Ramos (cell line): ENCODE measurements around the gene AKTIP.
"Not testable (repeated sequence)": the region's sequence is repeated elsewhere in the genome, so short reads cannot be mapped to it uniquely, and the experiment has no call there.

Source experiments
- in situ Hi-C: fragments of 300-500 bp; cut with MboI; formaldehyde crosslinking; loops from one replicate; pipeline ENCODE4 v1.14.3; 2022; ENCODE audit warnings: low sequenced_read_pairs; ENCODE audit not compliant: unreplicated experiment

The AKTIP gene

DNA sequence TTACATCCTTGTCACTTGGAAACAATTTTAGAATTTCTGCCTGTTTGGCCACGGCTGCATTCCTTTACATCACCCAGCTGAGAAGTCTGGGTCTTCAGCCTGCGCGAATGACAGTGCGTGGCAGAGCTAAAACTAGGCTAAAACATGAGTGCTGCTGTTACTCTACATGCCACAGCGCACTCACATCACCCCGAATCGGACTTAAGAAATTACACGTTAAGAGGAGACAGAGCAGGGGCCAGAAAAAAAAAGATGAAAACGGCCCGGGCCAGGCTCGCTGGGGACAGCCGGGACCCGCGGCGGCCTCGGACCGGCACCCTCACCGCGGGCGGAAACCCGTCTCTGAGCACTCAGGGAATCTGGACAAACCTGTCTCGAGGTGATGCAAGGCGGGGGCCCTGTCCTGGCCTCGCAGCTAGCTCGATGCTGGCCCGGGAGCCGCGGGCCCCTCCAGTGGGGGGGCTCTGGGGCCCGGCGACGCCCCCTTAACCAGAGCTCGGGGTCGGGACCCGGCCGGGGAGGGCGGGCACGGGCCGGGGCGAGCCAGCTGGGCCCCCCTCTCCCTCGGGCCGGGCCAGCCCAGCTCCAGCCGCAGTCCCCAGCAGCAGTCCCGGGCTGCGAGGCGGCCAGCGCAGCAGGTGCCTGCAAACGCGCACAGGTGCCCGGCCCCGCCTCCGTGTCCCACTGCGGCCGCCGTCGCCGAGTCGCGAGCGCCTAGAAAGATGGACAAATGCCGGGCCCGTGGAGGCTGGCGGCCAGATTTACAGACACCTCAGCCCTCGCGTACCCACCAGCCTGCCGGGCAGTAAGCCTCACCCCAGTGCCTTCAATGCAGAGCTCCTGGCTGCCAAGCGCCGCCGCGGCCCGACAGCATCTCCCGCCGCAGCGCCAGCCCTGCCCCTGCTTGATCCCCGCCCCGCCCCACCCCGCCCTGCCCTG is at the start of gene AKTIP:
Gene AKTIP, minus strand, starts transcription at position 879 of the 939 bp plus-strand sequence. CDS start 2,950 bp downstream, outside the sequence.
- in situ Hi-C loops = loop anchor here (10.0 kb wide), 1 partner anchor 438 kb away; no protein-coding TSS in a partner anchor

- in situ Hi-C loops = no loop called here
Observed at GRCh38 chr16:53549970-53550690, 47.1 kb upstream of the AKTIP start.

- in situ Hi-C loops = no loop called here
Observed at GRCh38 chr16:53546988-53547391, 44.0 kb upstream of the AKTIP start.

DNA sequence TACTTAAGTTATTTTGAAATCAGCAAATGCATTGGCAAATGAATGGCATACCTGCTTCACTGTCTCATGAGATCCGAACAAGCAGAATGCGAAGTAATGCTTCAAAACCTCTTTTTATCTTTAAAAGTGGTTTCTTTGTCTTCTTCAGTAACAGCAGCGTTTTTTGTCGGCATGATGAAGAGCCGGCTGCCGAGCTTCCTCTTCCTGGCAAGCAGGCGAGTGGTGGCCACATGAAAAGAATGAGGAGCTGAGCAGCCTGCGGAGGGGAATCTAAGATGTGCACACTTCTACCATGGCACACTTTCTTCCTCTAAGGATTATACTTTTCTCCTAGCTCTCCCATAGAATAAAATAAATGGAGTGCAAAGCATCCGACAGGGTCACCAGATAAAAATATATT is 42.4 kb upstream of the AKTIP start:
- in situ Hi-C loops = no loop called here

DNA sequence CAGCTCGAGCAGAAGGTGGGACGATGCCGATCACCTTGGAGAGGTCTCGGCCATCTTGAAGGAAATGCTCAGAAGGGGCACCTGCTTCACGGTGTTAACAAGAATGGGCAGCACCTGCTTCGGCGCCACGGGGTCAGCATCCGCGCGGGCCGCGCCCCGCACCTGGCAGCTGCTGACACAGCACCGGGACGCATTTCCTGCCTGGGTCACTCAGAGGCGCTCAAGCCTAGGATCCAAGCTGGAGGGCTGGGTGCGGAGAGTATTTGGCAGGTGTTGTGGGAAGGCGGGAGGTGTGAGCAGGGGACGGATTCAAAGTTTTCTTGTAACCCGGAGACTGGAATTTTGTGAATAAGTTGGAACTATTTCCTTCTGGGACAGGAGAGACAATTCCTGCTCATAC is 39.3 kb upstream of the AKTIP start:
- in situ Hi-C loops = no loop called here

DNA sequence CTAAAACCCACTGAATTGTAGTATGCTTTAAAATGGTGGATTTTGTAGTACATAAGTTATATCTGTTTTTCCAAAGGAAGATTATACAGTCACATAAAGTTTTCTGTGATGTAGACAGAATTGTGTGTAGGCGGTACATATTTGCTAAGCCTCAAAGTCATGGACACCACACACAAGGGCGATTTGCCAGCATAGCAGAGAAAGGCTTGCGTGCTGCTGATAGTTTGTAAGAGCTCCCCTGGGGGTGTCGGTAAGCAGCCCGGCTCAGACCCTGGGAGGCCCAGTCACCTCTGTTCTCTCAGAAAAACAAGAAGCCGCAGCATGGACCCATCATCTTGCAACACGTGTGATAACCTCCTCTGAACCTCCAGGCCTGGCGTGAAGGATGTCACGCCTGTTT is 38.3 kb upstream of the AKTIP start:
- in situ Hi-C loops = no loop called here

DNA sequence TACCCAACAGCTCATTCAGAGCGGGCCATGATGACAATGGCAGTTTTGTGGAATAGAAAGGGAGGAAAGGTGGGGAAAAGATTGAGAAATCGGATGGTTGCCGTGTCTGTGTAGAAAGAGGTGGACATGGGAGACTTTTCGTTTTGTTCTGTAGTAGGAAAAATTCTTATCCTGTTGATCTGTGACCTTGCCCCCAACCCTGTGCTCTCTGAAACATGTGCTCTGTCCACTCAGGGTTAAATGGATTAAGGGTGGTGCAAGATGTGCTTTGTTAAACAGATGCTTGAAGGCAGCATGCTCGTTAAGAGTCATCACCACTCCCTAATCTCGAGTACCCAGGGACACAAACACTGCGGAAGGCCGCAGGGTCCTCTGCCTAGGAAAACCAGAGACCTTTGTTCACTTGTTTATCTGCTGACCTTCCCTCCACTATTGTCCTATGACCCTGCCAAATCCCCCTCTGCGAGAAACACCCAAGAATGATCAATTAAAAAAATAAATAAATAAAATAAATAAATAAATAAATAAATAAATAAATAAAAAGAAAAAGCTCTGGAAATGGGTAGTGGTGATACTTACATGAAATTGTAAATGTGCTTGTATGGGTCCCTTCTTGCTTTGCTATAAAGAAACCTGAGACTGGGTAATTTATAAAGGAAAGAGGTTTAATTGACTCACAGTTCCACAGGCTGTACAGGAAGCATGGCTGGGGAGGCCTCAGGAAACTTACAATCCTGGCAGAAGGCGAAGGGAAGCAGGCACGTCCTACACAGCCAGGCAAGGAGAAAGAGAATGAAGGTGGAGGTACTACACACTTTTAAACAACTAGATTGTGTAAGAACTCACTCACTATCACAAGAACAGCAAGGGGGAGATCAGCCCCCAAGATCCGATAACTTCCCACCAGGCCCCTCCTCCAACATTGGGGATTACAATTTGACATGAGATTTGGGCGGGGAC is 37.0 kb upstream of the AKTIP start:
- in situ Hi-C loops = not testable (repeated sequence)

DNA sequence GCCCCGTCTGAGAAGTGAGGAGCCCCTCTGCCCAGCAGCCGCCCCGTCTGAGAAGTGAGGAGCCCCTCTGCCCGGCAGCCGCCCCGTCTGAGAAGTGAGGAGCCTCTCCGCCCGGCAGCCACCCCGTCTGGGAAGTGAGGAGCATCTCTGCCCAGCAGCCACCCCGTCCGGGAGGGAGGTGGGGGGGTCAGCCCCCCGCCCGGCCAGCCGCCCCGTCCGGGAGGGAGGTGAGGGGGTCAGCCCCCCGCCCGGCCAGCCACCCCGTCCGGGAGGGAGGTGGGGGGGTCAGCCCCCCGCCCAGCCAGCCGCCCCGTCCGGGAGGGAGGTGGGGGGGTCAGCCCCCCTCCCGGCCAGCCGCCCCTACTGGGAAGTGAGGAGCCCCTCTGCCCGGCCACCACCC is 36.3 kb upstream of the AKTIP start:
- in situ Hi-C loops = not testable (repeated sequence)

- in situ Hi-C loops = no loop called here
Observed at GRCh38 chr16:53537626-53538025, 34.6 kb upstream of the AKTIP start.

GRCh38 chr16:53534206-53534605 is 31.2 kb upstream of the AKTIP start:
- in situ Hi-C loops = no loop called here

- in situ Hi-C loops = no loop called here
Observed at GRCh38 chr16:53530741-53531140, 27.7 kb upstream of the AKTIP start.

- in situ Hi-C loops = no loop called here
Observed at GRCh38 chr16:53530046-53530445, 27.0 kb upstream of the AKTIP start.

DNA sequence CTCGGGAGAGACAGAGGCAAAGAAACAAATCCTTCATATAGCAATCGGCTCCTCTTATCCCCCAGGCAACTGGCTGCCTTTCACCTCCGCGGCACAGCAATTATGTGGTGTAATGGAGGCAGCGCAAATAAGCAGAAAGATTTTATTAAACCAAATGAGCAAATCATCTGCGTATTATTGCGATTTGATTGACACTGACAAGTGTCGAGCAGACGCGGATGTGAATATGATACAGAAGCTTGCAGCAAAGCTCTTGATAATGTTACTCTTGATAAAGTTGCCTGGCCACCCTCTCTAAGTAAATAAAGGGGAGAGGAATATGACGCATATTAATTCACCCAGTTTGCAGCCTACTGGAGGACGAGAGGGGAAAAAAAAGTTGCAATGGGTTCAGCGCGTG is 26.5 kb upstream of the AKTIP start:
- in situ Hi-C loops = no loop called here

- in situ Hi-C loops = no loop called here
Observed at GRCh38 chr16:53528797-53529196, 25.8 kb upstream of the AKTIP start.

- in situ Hi-C loops = no loop called here
Observed at GRCh38 chr16:53523971-53524548, 21.1 kb upstream of the AKTIP start.

DNA sequence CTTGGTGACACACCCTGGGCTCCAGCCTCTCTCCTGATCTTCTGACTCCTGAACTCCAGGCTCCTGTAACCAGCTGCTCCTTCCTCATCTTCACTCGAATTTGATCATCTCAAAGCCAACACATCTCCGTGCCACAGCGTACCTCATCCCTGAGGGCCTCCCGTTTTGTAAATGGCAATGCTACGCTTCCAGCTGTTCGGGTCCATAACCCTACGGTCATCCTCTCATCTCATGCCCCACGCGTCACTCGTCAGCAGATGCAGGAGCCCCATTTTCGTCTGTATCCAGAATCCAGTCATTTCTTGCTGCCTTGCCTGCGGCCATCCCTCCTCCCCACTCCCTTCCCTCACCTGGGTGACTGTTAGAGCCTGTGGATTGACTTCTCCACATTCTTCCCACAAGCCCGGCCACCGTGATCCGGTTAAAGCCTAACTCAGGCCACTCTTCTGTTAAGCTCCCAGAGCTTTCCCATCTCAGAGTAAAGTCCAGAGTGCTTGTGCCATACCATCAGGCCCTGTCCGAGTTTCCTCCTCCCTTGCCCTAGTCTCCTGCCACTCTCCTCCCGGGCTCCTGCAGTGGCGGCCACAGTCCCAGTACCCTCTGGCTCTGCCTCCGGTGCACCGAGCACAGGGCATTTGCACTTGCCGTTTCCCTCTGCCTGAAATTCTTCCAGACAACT is 20.3 kb upstream of the AKTIP start:
- in situ Hi-C loops = no loop called here

GRCh38 chr16:53519417-53520091 is 16.5 kb upstream of the AKTIP start:
- in situ Hi-C loops = no loop called here

DNA sequence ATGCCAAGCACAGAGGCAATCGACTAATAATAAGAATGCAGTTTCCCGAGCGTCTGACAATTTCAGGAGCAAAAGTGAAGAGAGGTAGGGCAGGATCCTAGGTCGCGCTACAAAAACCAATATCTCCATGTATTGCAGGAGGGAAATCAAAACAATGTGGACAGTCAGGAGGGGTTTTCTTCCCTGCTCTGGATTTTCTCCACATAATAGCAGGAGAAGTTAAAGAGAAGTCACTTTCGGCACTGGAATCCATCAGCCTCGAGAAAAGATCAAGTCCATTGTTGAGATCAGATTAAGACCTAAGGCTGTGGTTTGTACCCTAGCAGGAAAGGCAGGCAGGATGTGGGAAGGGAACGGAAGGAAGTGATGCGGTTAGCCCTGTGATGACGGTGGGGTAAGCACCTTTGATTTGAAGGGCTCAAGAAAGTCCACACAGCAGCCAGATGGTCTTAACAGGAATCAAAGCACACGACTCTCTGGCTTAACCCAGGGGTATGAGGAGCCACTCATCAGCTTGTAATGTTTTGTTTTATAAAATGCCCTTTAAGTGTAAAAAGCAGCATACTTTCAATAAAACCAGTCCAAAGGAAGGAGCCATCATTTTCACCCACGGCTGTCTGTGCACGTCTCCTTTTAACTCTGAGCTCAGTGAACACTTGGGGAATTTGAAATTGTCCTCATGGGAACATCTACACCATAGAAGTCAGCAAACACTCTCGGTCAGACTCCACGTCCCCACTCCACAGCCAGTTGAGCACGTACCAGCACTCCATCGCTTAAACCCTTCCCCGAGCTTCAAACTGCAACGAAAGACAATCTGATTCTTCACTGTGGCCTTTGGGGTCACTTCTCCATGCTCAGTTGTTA is 15.8 kb upstream of the AKTIP start:
- in situ Hi-C loops = no loop called here
